LoVo (cell line): ENCODE results near the gene SDK1.

ENCODE experiments used
- DNase-seq: peaks from one replicate; pipeline ENCODE4 v3.0.0-alpha.2; 2016; ENCODE audit warnings: low spot score

Gene SDK1

DNA sequence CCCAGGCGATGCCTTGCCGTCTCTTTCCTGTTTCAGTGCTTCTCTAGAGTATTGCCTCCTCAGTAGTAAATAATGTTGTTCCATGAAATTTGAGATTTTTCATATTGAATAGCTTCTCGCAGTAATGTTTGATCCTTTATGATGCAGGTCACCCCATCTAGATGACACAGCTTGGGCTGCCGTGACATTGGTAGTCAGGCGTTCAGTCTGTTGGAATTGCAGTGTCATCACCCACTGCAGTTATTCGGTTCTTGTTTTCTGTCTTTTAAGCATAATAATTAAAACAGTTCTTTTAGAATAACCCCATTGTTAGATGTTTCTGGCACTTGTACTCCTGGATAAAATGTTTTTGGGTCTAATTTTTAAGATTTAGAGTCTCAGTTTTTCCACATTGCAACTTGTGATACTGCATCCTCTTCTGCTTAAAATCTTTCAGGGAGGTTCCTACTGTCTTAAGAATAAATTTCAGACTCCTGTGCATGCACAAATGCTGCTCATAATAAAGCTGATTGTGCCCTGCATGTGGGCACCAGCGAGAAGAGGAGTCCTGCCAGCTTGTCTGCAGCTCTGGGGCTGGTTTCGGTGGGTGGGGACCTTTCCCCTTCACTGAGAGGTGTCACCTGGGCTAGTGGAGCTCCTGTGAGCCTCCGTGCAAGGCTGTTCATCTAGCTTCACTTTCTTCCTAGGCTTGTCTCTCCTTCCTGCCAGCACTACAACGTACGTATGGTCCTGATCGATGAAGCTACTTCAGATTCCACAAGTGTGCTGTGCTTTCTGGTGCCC, 44.8 kb downstream of the SDK1 start:
- no peak for DNase-seq

DNA sequence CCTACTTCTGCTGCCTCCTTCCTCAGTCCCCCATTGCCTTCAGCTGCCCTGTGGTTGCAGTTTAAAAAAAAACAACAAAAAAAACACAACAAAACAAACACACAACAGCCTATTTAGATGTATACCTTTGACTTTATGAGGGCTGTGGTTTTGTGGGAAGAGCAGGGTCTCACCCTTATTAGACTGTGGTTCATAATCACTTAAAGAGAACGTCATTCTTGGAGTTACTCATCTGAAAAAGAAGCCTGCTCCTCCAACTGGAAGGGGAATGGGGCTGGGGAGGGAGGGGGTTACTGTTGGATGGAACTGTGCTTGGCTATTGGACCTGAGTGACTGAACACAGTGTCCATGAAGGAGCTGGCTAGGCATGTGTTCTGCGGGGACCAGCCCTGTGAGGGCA, 48.1 kb downstream of the SDK1 start:
- DNase-seq: no peak

DNA sequence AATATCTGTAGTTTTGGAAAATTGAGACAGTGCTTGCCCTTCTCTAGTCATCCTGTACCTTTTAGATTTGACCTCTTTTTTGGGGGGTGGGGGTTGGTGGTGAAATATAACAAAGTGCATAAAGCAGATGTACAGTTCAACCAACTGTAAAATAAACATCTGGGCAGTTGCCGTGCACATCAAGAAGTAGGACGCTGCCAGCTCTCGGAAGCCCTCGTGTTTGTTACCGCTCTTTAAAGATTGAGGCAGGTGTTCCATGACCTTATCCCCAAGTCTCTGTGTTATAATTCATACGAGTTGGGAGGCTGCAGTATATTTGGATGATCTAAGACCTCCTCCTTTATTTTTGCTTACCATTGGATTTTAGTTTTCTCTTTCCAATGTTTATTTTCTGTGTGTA, 55.1 kb downstream of the SDK1 start:
- no peak for DNase-seq

DNA sequence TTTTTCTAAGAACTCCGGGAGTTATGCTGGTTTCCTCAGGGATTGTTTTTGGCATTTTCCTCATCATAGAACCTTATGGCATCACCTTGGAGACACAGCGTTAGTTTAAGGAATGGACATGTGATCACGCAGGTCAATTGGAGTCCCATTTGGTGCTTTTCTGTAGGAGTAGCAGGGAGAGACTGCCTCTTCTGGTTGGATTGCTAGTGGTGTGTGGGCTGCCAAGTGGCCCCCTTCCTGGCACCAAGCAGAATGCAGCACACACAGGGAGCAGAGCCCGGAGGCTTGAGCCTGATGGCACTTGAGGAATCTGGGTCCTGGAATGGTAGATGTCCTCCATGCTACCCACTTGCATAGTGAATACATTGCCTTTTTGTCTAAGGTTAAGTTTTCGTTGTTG, 57.9 kb downstream of the SDK1 start:
- no peak for DNase-seq

DNA sequence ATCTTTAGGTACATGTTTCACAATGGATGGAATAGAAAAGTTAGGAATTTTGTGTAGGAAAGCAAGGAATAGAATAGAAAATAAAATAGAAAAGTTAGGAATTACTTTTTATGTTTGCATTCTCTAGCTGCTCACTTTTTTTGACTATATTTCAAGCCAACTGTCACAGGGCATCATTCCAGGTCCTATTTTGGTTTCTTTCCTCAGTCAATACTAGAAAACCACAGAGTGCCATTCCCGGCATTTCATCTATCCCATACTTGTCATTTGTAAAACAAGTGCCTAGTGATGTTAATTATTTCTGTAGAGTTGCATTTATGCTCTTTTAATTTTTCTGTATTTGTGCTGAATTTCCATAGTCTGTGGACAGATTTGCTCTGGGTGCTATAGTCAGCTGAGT, 66.2 kb downstream of the SDK1 start:
- no peak for DNase-seq

DNA sequence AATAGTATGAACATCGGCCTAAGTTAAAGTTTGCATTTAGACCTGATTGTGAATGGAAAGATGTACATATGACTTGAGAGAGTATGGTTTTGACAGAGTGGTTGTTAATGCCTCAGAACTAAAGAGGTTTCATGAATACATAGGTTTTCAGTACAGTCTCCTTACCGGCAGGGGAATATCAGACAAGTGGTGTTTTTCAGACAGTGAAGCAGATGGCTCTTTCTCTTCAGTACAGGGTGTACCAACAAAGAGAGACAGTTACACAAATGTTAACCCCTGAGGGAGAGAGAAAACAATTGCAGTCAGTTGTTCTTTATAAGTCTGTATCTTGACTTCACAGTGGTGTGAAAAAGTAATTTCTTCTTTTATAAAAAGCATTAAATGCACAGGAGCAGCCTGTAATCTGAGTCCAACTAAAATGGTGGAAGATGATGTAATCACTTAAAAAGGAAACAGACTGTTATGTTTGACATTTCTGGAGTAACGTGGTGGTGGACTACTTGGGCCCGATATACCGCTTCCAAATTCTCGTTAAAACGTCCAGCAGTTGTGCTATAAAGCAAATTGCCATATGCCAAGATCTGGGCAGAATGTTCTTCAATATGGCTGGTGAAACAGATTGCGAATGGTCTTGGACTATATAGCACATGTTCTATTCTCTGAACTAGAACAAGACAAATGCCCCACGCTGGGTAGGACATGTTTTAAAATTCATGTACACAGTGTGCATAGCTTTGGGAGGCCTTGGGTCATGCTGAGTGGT, 69.2 kb downstream of the SDK1 start:
- no peak for DNase-seq

DNA sequence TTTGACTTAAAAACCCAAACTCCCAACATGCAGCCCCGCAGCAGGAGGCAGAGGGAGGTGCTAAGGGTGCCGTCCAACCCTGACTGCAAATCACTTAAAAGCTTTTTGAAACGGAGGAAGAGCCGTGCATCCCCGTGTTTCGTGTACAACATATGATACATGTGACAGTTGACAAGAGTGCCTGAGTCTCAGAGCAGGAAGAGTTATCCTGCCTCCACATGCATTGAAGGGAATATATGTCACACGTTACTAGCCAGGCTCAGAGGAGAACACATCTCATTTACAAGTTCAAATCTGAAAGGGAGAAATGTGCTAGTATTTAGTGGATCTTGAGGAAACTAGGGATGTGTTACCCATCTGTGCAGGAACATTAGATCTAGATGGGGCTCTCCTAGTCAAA, 69.9 kb downstream of the SDK1 start:
- DNase-seq: no peak

DNA sequence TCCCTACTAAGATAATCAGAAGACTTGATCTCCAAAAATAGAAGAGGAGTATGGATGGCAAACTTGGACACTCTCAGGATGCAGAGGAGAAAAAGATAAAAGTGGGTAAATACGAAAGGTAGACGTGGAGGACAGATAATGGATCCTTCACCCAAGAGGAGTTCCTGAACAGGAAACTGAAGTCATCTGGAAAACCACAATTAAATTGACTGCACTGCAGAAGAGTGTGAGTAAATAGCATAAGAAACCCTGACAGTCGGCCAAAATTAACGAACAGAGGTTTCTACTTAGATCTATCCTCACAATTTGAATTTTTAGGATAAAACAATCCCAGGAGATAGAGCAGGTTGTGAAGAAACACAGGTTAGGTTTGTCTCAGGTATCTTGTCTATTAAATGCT, 70.5 kb downstream of the SDK1 start:
- no peak for DNase-seq

DNA sequence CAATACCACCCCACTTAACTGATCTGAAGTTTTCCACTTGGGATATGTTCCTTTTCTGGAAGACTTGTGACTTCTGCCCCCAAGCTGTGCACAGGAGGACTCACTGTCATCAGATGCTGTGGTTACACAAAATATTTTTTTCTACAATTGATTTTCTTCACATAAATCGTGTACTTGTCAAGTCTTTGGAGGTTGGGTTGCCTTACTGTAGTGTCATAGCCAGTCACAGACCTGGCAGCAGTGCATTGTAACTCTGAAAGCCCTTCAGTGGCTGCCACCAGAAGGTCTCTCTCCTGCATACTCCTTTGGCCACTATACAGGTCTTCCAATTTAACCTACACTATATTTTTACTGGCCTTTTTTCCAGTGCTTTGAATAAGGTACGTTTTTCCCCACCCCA, 73.2 kb downstream of the SDK1 start:
- DNase-seq: no peak

DNA sequence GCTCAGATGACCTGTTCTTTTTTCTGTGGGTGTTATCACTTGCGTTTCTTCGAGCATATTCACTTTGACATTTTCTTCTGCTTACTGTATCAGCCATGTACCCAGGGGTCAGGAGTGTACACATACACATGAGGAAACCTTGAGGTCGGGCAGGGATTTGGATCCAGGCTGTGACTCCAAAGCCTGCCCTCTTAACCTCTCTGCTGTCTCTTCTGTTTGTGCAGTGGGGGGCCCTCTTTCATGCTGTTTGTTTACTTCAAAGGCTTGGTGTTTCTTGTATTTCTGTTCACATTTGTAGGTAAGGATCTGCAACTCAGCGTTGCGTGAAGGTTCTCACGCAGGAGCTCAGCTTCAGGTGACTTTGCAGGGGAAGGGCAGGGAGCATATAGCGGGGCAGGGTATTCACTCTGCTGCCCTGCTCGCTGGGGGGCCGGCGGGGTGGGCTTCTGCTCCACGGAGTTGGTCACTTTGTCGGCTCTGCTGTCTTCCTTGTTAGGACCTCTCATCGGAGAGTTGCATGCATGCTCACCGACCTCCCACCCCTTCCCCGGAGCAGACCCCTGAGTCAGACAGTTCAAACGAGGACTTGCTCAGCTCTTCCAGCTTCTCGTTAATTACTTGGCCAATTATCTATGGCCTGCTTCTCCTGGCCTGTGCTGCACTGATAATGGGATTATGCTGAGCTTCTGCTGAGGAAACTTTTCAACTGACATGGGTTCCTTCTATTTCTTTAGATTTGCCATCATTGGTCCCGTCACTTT, 77.5 kb downstream of the SDK1 start:
- no peak for DNase-seq

DNA sequence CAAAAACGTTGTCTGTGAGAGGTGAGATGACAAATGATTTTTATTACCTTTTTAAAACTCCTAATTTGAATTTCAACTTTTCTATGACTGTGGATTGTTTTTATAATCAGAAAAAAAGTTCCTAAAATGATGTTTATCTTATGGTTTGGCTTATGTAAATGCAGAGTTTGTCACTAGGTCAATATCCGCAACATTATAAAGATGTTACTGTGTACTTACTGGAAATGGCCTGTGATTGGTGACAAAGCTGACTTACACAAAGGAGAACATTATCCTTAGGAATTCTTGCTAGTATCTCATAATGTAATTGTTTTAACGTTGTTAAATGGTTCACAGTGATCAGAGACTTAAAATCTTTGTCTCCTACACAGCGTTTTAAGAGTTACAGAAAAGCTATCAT, 79.0 kb downstream of the SDK1 start:
- no peak for DNase-seq

DNA sequence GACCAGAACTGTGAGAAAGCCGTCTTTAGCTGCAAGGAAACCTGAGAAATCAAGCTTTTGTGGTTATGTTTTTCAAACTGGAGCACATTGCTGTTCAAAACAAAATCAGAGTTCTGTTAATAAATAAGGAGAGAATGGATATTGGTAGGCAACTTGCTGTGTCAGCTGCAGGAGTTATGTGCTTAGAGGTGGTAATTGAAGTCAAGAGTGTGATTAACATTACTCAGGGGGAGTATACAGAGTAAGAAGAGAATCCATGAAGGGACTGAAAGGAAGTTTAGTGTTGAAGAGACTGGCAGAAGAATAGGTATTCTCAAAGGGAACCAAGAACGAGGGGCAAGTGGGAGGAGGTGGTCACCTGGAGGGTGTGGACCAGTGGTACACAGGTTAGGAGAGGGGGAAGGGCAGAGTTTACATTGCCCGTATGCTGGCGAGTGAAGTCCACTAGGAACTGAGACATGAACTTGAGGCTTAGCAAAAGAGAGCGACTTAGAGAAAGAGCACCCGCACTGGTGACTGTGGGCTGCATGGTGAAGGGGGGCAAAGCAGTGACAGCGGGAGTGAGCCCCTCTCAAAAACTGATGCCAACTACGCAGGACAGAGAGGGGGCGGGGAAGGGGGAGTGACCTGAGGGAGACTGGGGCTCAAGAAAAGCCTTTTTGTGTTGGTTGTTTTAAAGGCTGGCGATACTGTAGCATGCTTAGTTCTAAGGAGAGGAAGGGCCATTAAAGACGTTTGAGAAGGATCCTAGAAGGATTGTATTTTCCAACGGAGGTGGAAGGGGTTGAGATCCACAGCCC, 80.0 kb downstream of the SDK1 start:
- no peak for DNase-seq

DNA sequence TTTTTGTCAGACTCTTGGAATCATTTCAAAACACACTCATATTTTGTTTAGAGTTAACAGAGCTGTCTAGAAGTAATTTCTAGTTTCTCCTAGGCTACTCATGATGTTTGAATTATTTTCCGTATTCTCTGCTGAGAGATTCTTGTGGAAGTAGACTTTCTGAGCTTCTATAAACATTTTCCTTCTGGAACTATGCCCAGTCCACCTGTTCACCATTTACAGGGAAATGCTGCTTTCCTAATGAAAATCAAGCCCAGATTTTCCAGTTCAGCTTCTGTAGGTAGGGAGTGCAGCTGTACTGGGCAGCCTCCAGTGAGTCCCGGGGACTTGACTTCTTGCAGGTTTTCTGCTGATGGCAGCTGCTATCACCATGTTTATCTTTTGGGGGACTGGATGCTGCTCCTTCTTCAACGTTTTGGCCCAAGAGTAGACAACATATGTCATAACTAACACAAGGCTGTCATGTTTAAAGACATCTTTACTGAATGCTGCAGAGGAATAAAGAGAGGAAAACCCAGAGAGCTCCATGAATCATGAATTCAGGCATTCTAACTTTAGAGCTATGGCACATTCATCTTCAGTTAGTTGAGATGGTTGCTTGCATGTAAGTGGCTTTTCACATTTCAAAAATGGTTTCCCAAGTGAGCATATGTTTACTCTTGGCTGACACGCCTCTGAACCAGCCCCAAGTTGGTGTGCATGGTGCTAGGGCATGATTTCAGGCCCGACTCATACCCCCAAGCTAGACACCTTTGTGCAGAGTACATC, 85.6 kb downstream of the SDK1 start:
- no peak for DNase-seq

DNA sequence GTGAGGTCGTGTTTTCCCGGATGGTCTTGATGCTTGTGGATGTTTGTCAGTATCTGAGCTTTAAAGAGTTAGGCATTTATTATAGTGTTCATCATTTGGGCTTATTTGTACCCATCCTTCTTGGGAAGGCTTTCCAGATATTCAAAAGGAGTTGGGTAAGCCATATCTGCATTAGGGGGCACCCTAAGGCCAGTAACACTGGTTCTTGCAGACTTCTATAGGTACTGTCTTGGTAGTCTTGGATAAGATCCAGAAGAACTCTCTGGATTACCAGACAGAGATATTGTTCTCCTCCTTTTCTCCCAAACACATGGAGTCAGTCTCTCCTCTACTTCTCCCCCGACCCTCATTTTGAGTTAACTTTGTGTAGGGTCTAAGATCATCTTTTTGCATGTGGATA, 92.8 kb downstream of the SDK1 start:
- no peak for DNase-seq

DNA sequence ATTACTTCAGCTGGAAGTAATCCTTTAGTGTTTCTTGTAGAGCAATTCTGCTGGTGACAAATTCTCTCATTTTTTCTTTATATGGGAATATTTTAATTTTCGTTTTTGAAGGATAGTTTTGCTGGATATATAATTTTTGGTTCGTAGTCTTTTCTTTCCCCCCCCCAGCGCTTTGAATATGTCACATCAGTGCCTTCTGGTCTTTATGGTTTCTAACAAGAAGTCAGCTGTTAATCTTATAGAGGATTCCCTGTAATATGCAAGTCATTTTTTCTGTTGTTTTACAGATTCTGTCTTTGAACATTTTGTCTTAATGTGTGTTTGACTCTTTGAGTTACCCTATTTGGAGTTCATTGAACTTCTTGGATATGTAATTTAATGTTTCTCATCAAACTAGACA, 96.3 kb downstream of the SDK1 start:
- no peak for DNase-seq

DNA sequence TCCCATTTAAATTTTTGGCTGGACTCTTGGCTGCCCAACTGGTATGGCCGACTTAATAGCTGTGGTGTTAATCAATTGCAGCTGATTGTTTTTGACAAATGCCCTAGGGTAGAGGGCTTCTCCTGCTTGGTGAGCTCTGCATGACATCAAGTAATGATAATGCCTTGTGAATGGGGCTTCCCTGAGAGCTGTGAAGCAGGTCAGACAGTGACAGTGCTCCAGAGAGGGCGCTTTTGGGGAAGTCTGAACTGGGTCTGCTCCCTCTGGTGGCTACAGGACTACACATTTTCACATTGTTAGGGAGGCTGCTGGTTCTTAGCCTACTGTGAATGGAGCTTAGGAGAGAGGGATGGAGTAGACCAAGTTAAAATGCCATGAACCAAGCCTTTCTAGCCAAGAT, 98.8 kb downstream of the SDK1 start:
- no peak for DNase-seq

DNA sequence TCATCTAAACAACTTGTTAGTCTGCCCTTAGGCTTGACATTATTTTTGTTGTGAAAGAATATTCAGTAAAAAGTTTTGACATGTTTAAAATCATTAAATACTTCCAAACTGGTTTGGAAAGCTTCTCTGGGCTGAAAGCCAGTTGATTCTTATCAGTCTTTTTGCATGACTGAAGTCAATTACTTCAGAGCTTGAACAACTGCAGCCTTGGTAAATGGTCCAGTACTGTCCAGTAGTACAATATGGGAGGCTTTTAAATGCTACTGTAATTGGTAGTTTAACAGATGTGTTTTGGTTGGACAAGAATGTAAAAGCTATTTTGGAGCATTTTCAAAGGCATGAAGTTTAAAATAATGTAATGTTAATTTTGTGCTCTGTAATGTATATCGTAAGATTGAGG, 103.4 kb downstream of the SDK1 start:
- no peak for DNase-seq

DNA sequence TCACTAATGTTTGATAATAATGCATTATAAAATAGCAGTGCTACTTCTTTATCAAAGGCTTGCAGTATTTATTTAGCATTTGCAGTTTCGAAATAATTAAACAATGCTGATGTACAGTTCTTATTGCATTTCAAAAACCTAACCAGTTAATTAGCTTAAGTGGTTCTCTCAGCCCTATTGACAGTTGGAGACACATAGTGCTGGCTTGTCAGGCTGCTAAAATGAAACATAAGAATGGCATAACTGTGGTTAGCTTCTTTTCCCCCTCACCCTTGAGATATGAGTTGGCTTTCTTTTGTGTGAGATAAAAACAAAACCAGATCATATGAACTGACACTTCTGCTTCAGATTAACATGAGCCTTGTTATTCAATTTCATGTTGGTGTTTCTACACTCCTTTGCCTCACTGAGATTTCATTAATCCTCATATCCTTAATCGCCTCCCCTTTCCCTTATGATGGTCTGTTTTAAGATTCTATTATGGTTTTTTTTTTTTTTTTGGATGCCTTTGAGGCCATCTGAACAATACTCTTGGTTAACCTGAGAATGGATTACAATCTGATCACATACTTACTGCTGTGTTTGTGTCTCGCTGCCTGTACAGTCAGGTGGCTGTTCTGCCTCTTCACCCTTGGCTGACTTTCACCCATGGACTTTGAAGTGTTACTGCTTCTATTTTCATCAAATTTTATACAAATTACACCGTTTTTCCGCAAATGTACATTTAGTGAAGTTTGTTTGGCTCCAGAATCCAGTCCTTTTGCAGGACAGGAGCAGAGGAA, 108.0 kb downstream of the SDK1 start:
- no peak for DNase-seq

DNA sequence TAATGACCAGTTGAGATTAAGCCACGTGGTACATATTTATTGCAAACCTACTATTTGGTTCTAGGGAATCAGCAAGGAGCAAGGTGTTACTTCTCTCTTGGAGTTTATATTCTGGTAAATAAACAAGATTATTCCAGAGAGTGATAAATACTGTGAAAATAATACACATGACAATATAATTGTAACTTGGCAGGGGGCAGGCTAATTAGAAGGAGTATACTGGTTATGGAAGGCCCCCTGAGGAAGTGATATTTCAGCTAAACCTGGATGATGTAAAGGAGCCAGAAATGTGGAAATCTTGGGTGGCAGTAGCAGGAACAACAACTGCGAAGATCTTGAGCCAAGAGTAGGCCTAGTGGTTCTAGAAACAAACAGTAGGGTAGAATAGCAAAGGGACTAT, 111.8 kb downstream of the SDK1 start:
- DNase-seq: no peak

DNA sequence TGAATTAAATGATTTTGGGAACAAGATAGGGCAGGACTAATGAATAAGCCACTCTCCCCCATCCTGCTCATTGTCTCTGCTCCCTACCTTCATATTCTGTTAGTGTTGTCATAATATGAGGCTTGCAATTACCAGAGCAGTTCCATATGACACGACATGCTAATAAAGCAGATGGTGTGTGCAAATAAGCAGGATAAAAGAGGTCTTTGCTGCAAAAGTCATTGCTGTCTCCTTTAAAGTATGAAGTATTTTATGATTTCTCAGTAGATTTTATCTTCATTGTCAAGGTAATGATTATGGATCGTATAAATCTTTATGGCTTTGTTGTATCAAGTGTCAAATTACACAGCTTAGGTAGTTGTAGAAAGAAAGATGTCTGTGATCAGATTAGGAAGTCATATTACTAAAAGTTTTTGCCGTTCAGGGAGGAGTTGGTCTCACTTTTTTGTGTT, 114.8 kb downstream of the SDK1 start:
- DNase-seq: no peak

DNA sequence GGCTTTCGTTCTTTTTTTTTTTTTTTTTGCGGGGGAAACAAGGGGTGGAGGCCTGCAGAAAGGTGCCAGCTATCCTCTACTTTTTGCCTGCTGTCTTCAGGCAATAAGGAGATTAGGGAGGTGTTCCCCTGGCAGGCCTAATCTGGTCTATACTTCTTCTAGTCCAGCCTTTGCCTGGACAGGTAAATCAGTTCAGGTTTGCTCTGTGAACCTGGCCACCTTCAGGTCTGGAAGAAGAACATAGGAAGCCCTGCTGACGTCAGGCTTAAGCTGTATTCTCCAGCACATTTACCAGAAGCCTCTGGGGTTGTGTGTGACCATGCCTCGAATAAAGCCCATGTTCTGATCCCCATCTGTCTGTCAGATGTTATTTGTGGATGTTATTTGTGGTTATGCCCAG, 115.4 kb downstream of the SDK1 start:
- DNase-seq: no peak
